Lower leg skin (tissue), 3 donors: Measurements from ENCODE around the gene ZCCHC7.

Experiments
- POLR2A ChIP-seq, 2 donors: fragments of 450-650 bp; IDR thresholded peaks; one replicate each; pipeline ENCODE4 v1.6.1; 2016 to 2017; ENCODE audit warnings: antibody characterized with exemption in 2 of 2, mild to moderate bottlenecking in 1 of 2, moderate library complexity in 1 of 2
- TF ChIP-seq, protein P1 (sequence below), 3 donors: fragments of 450-650 bp; IDR thresholded peaks; one replicate each; pipeline ENCODE4 v1.5.1; 2016; ENCODE audit warnings: antibody characterized with exemption in 3 of 3, mild to moderate bottlenecking in 3 of 3, moderate library complexity in 2 of 3

DNA sequence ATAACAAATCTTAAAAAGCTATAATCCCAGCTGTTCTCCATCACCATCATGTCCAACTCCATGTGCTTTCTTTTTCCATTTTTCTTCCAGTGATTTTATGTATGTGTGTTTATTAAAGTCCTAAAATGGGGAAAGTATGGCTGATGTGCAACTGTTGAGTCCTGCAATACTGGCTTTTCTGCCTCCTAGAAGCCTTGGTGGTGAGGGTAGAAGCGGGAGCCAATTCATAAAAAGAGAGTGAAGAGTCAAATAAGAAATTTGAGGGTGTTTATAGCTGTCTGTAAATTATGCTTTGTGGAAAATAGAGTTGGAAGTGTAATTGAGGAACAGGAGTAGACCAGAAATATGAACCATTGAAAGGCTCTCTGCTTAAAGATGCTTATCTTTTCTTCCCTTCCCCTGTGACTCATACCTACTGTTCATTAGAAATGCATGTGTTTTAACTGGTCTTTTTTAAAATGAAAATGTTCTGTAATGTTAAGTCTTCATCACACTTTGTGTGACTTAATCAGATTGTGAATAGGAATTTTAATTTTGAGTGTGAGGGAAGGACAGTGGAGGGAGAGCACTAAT lies 80.1 kb downstream of the ZCCHC7 start:
- TF ChIP-seq, protein P1, sequence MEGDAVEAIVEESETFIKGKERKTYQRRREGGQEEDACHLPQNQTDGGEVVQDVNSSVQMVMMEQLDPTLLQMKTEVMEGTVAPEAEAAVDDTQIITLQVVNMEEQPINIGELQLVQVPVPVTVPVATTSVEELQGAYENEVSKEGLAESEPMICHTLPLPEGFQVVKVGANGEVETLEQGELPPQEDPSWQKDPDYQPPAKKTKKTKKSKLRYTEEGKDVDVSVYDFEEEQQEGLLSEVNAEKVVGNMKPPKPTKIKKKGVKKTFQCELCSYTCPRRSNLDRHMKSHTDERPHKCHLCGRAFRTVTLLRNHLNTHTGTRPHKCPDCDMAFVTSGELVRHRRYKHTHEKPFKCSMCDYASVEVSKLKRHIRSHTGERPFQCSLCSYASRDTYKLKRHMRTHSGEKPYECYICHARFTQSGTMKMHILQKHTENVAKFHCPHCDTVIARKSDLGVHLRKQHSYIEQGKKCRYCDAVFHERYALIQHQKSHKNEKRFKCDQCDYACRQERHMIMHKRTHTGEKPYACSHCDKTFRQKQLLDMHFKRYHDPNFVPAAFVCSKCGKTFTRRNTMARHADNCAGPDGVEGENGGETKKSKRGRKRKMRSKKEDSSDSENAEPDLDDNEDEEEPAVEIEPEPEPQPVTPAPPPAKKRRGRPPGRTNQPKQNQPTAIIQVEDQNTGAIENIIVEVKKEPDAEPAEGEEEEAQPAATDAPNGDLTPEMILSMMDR (IDR thresholded peaks at IDR 0.05) = no peak
- TF ChIP-seq POLR2A (IDR thresholded peaks at IDR 0.05) = no peak
